PC-9 (cell line): Measurements from ENCODE around the gene PLXND1. TPM values are rescaled to one million over a fixed set of nuclear protein-coding genes. Genes with fewer than 3 reads are reported as not detected.

Source experiments
- BruUV-seq: library from RNA; stranded (reverse); fragments of 400-500 nt; replicated peaks from 2 replicates; lab custom pipeline; 2021; lab: Mats Ljungman, UMichigan
- CTCF ChIA-PET: fragments of 300-600 bp; sonication (Branson Sonifier 250); formaldehyde crosslinking; loops from one replicate; lab custom pipeline; 2022; ENCODE audit warnings: antibody characterized with exemption; lab: Charles Lee
- POLR2A ChIA-PET: fragments of 300-600 bp; sonication (Branson Sonifier 250); formaldehyde crosslinking; loops from one replicate; lab custom pipeline; 2022; ENCODE audit warnings: antibody characterized with exemption; ENCODE audit not compliant: unreplicated experiment; lab: Charles Lee
- DNase-seq, 2 experiments: peaks; one replicate each; pipeline versions ENCODE4 v3.0.0 to v3.0.0-alpha.2; 2015 to 2022; ENCODE audit warnings: mixed read lengths in 1 of 2
- H2AFZ ChIP-seq: fragments of 200-600 bp; sonication (generic); 2 replicates; pipeline ENCODE4 v1.8.1; 2017; ENCODE audit warnings: antibody characterized with exemption
- H3F3A ChIP-seq: fragments of 200-600 bp; sonication (generic); 2 replicates; pipeline ENCODE4 v1.8.1; 2017; ENCODE audit warnings: antibody characterized with exemption, mild to moderate bottlenecking, low read depth; ENCODE audit not compliant: insufficient read depth
- H3K27ac ChIP-seq: fragments of 200-600 bp; sonication (generic); 2 replicates; pipeline ENCODE4 v1.6.1; 2016; ENCODE audit warnings: mixed run types
- H3K27me3 ChIP-seq: fragments of 200-600 bp; sonication (generic); 2 replicates; pipeline ENCODE4 v1.6.1; 2016; ENCODE audit warnings: low read depth, mixed run types; ENCODE audit not compliant: insufficient read depth
- H3K36me3 ChIP-seq: fragments of 200-600 bp; sonication (generic); 2 replicates; pipeline ENCODE4 v1.6.1; 2016; ENCODE audit warnings: low read depth, mixed run types
- H3K4me1 ChIP-seq: fragments of 200-600 bp; sonication (generic); replicated peaks from 2 replicates; pipeline ENCODE4 v1.6.1; 2016; ENCODE audit warnings: mixed run types; ENCODE audit not compliant: insufficient read depth
- H3K4me2 ChIP-seq: fragments of 200-600 bp; sonication (generic); 2 replicates; pipeline ENCODE4 v1.6.1; 2017; ENCODE audit warnings: mixed run types
- H3K4me3 ChIP-seq: fragments of 200-600 bp; sonication (generic); 2 replicates; pipeline ENCODE4 v1.6.1; 2016; ENCODE audit warnings: mixed run types
- H3K79me2 ChIP-seq: fragments of 200-600 bp; sonication (generic); 2 replicates; pipeline ENCODE4 v1.6.1; 2017; ENCODE audit warnings: low read depth, mixed run types
- H3K9me2 ChIP-seq: fragments of 200-600 bp; sonication (generic); 2 replicates; pipeline ENCODE4 v1.8.1; 2017; ENCODE audit warnings: mild to moderate bottlenecking; ENCODE audit not compliant: insufficient read depth
- H3K9me3 ChIP-seq: fragments of 200-600 bp; sonication (generic); 2 replicates; pipeline ENCODE4 v1.8.1; 2016; ENCODE audit warnings: low read depth; ENCODE audit not compliant: insufficient read depth
- H4K20me1 ChIP-seq: fragments of 200-600 bp; sonication (generic); 2 replicates; pipeline ENCODE4 v1.8.1; 2017; ENCODE audit not compliant: insufficient read depth
- CTCF ChIP-seq: fragments of 200-600 bp; sonication (generic); conservative IDR thresholded peaks from 2 replicates; pipeline ENCODE4 v1.6.1; 2017; ENCODE audit warnings: mixed run types, antibody characterized with exemption, mild to moderate bottlenecking, moderate library complexity
- EZH2 ChIP-seq: fragments of 200-600 bp; sonication (generic); IDR thresholded peaks from 2 replicates; pipeline ENCODE4 v1.8.0; 2017; ENCODE audit warnings: antibody characterized with exemption, low read depth
- intact Hi-C: fragments of 100-400 bp; cut with micrococcal nuclease; formaldehyde crosslinking; loops from one replicate; pipeline ENCODE4 v1.10.0; 2022; ENCODE audit not compliant: unreplicated experiment
- total RNA-seq: library from RNA; stranded (reverse); gene quantifications from 2 replicates; pipeline ENCODE4 v1.2.3, GENCODE V29; 2021

Gene PLXND1
- total RNA-seq, 1 experiment from 2014 or later = 44.4 TPM

- Histone ChIP-seq H3K36me3 (no peaks in the 10 kb centered on the region), H3K27ac (no peak overlapping the region), H3K9me2 (no peaks in the 10 kb centered on the region), H3K4me2 (peak overlapping the region; percentile 34; the same call in 1 of the 2 replicates), H3K4me1 (peaks cover 14% of the 10 kb centered on the region), H3K4me3 (no peak overlapping the region), H3K27me3 (no peaks in the 10 kb centered on the region), H3F3A (peaks cover 11% of the 10 kb centered on the region; the same call in 1 of the 2 replicates), H2AFZ (no peak overlapping the region), H4K20me1 (no peaks in the 10 kb centered on the region), H3K9me3 (no peaks in the 10 kb centered on the region), H3K79me2 (no peaks in the 10 kb centered on the region)
- POLR2A ChIA-PET = no interaction called here
- DNase-seq = no peak
- intact Hi-C loops = no loop called here
- CTCF ChIA-PET = no interaction called here
- no peak for TF ChIP-seq EZH2
- TF ChIP-seq CTCF = no peak
- BruUV-seq = no TSS peak
Observed at GRCh38 chr3:129549805-129550204, 56.7 kb downstream of the PLXND1 start.

- H3F3A ChIP-seq = peaks cover 11% of the 10 kb centered on the region; the same call in 1 of the 2 replicates
- no peak overlapping the region for H2AFZ ChIP-seq
- no peaks in the 10 kb centered on the region for H3K9me3 ChIP-seq
- intact Hi-C loops = no loop called here
- BruUV-seq = no TSS peak
- no peaks in the 10 kb centered on the region for H3K36me3 ChIP-seq
- H3K27ac ChIP-seq = no peak overlapping the region
- POLR2A ChIA-PET = no interaction called here
- no peaks in the 10 kb centered on the region for H3K9me2 ChIP-seq
- H3K4me1 ChIP-seq = peaks cover 14% of the 10 kb centered on the region
- no peaks in the 10 kb centered on the region for H4K20me1 ChIP-seq
- peak overlapping the region; percentile 34; the same call in 1 of the 2 replicates for H3K4me2 ChIP-seq
- peak; percentile 62 to 85 for DNase-seq
- CTCF ChIA-PET = no interaction called here
- no peak for TF ChIP-seq EZH2
- no peak for TF ChIP-seq CTCF
- H3K27me3 ChIP-seq = no peaks in the 10 kb centered on the region
- no peak overlapping the region for H3K4me3 ChIP-seq
- H3K79me2 ChIP-seq = no peaks in the 10 kb centered on the region
Observed at GRCh38 chr3:129549006-129549800, 57.3 kb downstream of the PLXND1 start.

- H3K9me3 ChIP-seq = no peaks in the 10 kb centered on the region
- H3K4me2 ChIP-seq = no peak overlapping the region
- no peaks in the 10 kb centered on the region for H3K27me3 ChIP-seq
- no peak overlapping the region for H2AFZ ChIP-seq
- no TSS peak for BruUV-seq
- ChIA-PET POLR2A (no interaction called here), CTCF (no interaction called here)
- intact Hi-C loops = no loop called here
- TF ChIP-seq CTCF (no peak), EZH2 (no peak)
- H3K4me1 ChIP-seq = peaks cover 14% of the 10 kb centered on the region
- no peak overlapping the region for H3K27ac ChIP-seq
- no peaks in the 10 kb centered on the region for H4K20me1 ChIP-seq
- no peaks in the 10 kb centered on the region for H3K36me3 ChIP-seq
- peaks cover 11% of the 10 kb centered on the region; the same call in 1 of the 2 replicates for H3F3A ChIP-seq
- DNase-seq = peak in 1 of 2 experiments; percentile 20
- H3K9me2 ChIP-seq = no peaks in the 10 kb centered on the region
- no peak overlapping the region for H3K4me3 ChIP-seq
- no peaks in the 10 kb centered on the region for H3K79me2 ChIP-seq
Observed at GRCh38 chr3:129548104-129548965, 58.1 kb downstream of the PLXND1 start.
